Stomach (tissue), 9 donors: ENCODE data around the gene CPB1. TPM values are rescaled to one million over a fixed set of nuclear protein-coding genes. Genes with fewer than 3 reads are reported as not detected.

Source experiments
- DNase-seq, 2 donors: peaks; one replicate each; pipeline versions ENCODE4 v3.0.0 to v3.0.0-alpha.2; 2013 to 2019
- H3K27ac ChIP-seq, 5 donors: fragments of 200-600 bp in 4 of 5; sonication (generic) in 4 of 5; one replicate each; pipeline ENCODE4 v1.5.1; 2013 to 2019; ENCODE audit warnings: mild to moderate bottlenecking in 1 of 5, moderate library complexity in 1 of 5
- H3K27me3 ChIP-seq, 3 donors: fragments of 200-600 bp; sonication (generic); one replicate each; pipeline ENCODE4 v1.5.1; 2017 to 2019; ENCODE audit warnings: mixed run types in 1 of 3
- H3K36me3 ChIP-seq, 4 donors: fragments of 200-600 bp; sonication (generic); 1 replicate in 3 of 4; 2 replicates in 1 of 4; pipeline ENCODE4 v1.5.1; 2016 to 2019
- H3K4me1 ChIP-seq, 4 donors: fragments of 200-600 bp; sonication (generic); one replicate each; pipeline ENCODE4 v1.5.1; 2016 to 2019
- H3K4me3 ChIP-seq, 4 donors: fragments of 200-600 bp; sonication (generic) in 3 of 4; one replicate each; pipeline ENCODE4 v1.5.1; 2016 to 2019; ENCODE audit warnings: mild to moderate bottlenecking in 1 of 4
- H3K9me3 ChIP-seq, 4 donors: fragments of 200-600 bp; sonication (generic); one replicate each; pipeline ENCODE4 v1.5.1; 2016 to 2019
- CTCF ChIP-seq, 7 experiments: fragments of 450-650 bp in 4 of 7; fragments of 200-600 bp in 3 of 7; sonication (generic) in 3 of 7; IDR thresholded peaks; one replicate each; pipeline ENCODE4 v1.5.1; 2016 to 2019; ENCODE audit warnings: antibody characterized with exemption in 7 of 7, control low read depth in 2 of 7, mild to moderate bottlenecking in 1 of 7
- EP300 ChIP-seq: sonication (generic); formaldehyde crosslinking; IDR thresholded peaks from one replicate; pipeline ENCODE4 v1.6.1; 2017; ENCODE audit warnings: antibody characterized with exemption
- POLR2A ChIP-seq, 4 donors: fragments of 450-650 bp; IDR thresholded peaks; one replicate each; pipeline ENCODE4 v1.6.1; 2016; ENCODE audit warnings: antibody characterized with exemption in 4 of 4, control low read depth in 2 of 4, mild to moderate bottlenecking in 1 of 4, moderate library complexity in 1 of 4
- POLR2AphosphoS5 ChIP-seq, 3 donors: sonication (generic); formaldehyde crosslinking; IDR thresholded peaks; one replicate each; pipeline ENCODE4 v1.6.1; 2016; ENCODE audit warnings: antibody characterized with exemption in 3 of 3
- WGBS, 5 donors: extraction: QIAGEN DNeasy Blood & Tissue Kit in 3 of 5; methylation state at CpG; one replicate each; pipeline versions ENCODE4 v1.1.5 to v1.1.7; 2013 to 2018; 5-methylcytosine and 5-hydroxymethylcytosine counted together
- intact Hi-C: fragments of 100-400 bp; cut with DNase I; formaldehyde crosslinking; loops from one replicate; pipeline ENCODE4 v1.15.1; 2023; ENCODE audit warnings: low total_unique reads
- polyA plus RNA-seq, 3 donors: library from polyadenylated mRNA; stranded (reverse); fragments of 200-250 nt; gene quantifications; one replicate each; pipeline ENCODE4 v1.2.3, GENCODE V29; 2013
- total RNA-seq, 5 donors: library from RNA; depleted of rRNA; stranded (reverse); fragments of >200 nt; gene quantifications; one replicate each; pipeline versions ENCODE4 v1.1.0 to v1.2.3, GENCODE V29; 2014 to 2016
- donor health status: healthy with polysubstance abuse.
- donor health status: Bipolar disorder and iron deficiency.
- donor health status: healthy.

Gene CPB1
- total and polyA plus RNA-seq, 8 donors, result 0.70 to 29.2 (median 3.9) TPM; not detected in 4

DNA sequence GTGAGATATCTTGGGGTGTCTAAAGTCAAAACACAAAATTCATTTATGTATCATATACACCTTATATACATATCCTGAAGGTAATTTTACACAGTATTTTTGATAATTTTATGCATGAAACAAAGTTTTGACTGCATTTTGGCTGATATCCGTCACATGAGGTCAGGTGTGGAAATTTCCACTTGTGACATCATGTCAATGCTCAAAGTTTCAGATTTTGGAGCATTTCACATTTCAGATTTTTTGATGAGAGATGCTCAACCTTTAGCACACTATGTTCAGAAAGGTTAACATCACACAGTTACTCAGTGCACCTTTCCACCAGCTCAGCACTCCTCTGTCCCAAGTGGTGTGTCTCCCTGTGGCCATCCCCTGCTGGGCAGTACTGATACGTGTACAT is 37.7 kb upstream of the CPB1 start:
- no peaks in the 10 kb centered on the region for H3K36me3 ChIP-seq
- TF ChIP-seq POLR2A (IDR thresholded peaks at IDR 0.05) (no peak), EP300 (no peak), CTCF (IDR thresholded peaks at IDR 0.05) (no peak), POLR2AphosphoS5 (IDR thresholded peaks at IDR 0.05) (no peak)
- H3K4me1 ChIP-seq, result no peaks in the 10 kb centered on the region
- no peak for DNase-seq
- intact Hi-C loops, result no loop called here
- H3K27me3 ChIP-seq, result no peaks in the 10 kb centered on the region
- H3K4me3 ChIP-seq, result no peak overlapping the region
- 80 to 92% (median 85%) methylated on average over 2 of the region's 2 CpGs for WGBS, 5 donors
- H3K9me3 ChIP-seq, result peaks cover 0 to 8% (median 5%) of the 10 kb centered on the region in 4 donors
- no peak overlapping the region for H3K27ac ChIP-seq

DNA sequence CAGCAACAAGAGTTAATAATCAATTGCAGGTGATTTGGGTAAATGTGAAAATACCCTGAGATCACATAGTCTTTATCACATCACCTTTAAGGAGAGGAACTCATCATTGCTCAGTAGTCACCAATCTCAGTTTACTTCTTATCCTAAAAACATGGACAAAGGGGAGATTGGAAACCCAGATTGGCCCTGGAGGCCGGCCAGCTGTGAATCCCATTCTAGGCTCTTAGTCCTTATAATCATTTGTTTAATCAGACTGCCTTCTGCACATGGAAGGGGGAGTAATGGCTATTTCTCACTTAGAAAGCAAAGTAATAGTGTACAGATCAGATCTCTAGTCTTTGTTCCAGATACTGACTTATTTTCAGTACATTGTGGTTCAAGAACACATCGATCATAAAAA is 37.2 kb upstream of the CPB1 start:
- Histone ChIP-seq H3K27me3 (no peaks in the 10 kb centered on the region), H3K36me3 (no peaks in the 10 kb centered on the region), H3K4me3 (no peak overlapping the region), H3K27ac (peak overlapping the region in 2 of 5 donors; percentile 31 to 36), H3K4me1 (no peaks in the 10 kb centered on the region), H3K9me3 (peaks cover 0 to 8% (median 5%) of the 10 kb centered on the region in 4 donors)
- intact Hi-C loops, result no loop called here
- TF ChIP-seq EP300 (no peak), POLR2AphosphoS5 (IDR thresholded peaks at IDR 0.05) (no peak), POLR2A (IDR thresholded peaks at IDR 0.05) (no peak), CTCF (IDR thresholded peaks at IDR 0.05) (no peak)
- 74 to 91% (median 76%) methylated on average over 2 of the region's 2 CpGs for WGBS, 5 donors
- DNase-seq, result no peak

DNA sequence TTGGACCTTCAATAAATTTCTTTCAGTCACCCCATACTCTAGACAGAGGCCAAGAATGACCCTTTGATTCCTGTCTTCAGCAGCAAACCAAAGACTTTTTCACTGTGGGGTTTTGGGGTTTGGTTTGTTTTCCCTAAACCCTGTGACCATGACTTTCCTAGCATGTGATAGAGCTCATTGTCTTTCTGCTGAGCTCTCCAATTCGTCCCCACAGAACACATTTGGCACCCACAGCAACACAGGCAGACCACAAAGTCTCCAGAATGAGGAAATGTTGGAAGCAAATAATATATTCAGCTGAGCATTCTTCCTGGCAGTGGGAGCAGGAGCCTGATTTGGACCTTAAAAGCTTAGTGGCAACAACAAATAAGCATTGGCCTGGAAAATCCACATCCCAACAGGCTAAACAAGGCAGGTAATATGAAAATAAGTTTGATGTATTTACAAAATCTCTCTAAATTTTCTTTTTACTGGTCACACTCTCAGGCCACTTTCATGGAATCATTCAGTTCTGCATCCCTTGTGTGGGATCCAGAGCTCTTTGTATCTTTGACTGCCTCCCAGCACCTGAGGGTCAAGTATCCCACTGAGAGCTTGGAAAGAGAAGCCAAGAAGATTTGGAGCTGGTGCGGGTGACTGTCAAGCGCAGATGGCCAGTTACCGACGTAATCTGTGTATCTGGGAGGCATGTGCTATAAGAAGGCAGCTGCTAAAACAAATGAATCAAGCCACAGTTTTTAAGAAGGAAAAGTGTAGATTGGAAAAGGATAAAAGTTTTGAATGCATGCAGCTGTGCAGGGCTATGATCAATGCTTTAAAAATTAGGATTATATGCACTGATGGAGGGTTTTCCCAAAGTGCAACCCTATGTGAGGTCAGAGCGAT is 36.5 kb upstream of the CPB1 start:
- H3K27me3 ChIP-seq, result no peaks in the 10 kb centered on the region
- 59 to 73% (median 66%) methylated on average over 6 of the region's 6 CpGs for WGBS, 5 donors
- H3K4me1 ChIP-seq, result no peaks in the 10 kb centered on the region
- DNase-seq, result peak in 1 of 2 donors; percentile 64
- H3K27ac ChIP-seq, result peak overlapping the region in 2 of 5 donors; percentile 31 to 36
- intact Hi-C loops, result no loop called here
- no peak overlapping the region for H3K4me3 ChIP-seq
- peaks cover 0 to 5% (median 3%) of the 10 kb centered on the region in 4 donors for H3K9me3 ChIP-seq
- TF ChIP-seq POLR2AphosphoS5 (IDR thresholded peaks at IDR 0.05), result no peak
- no peaks in the 10 kb centered on the region for H3K36me3 ChIP-seq

GRCh38 chr3:148791920-148792319 is 35.7 kb upstream of the CPB1 start:
- H3K4me1 ChIP-seq, result no peaks in the 10 kb centered on the region
- H3K27ac ChIP-seq, result no peak overlapping the region
- H3K36me3 ChIP-seq, result no peaks in the 10 kb centered on the region
- no peaks in the 10 kb centered on the region for H3K27me3 ChIP-seq
- intact Hi-C loops, result no loop called here
- H3K9me3 ChIP-seq, result no peaks in the 10 kb centered on the region
- H3K4me3 ChIP-seq, result no peak overlapping the region
- no peak for DNase-seq
- no peak for TF ChIP-seq CTCF (IDR thresholded peaks at IDR 0.05)
- TF ChIP-seq POLR2AphosphoS5 (IDR thresholded peaks at IDR 0.05), result no peak
- no peak for TF ChIP-seq POLR2A (IDR thresholded peaks at IDR 0.05)
- TF ChIP-seq EP300, result no peak
- 93 to 100% (median 95%) methylated on average over 1 of the region's 1 CpG for WGBS, 5 donors

DNA sequence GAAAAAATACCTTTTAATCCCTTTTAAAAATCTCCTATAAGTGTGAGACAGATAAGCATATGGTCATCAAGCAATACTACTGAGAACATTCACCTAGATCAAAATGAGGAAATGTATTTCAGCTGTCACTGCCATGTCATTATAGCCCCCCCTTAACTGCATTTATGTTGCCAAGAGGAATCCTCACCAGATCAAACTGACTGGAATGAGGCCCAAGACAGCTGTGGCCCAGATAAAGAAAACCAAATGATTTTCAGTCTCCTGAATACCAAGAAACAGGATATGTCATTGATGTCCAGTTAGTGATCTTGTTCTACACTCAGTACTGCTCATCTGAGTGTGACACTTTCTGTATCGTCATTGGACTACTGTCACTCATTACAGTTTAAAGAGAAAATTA is 35.1 kb upstream of the CPB1 start:
- no peaks in the 10 kb centered on the region for H3K27me3 ChIP-seq
- no peak overlapping the region for H3K4me3 ChIP-seq
- no peak for DNase-seq
- no peak overlapping the region for H3K27ac ChIP-seq
- TF ChIP-seq EP300 (no peak), POLR2AphosphoS5 (IDR thresholded peaks at IDR 0.05) (no peak), CTCF (IDR thresholded peaks at IDR 0.05) (no peak), POLR2A (IDR thresholded peaks at IDR 0.05) (no peak)
- H3K9me3 ChIP-seq, result no peaks in the 10 kb centered on the region
- intact Hi-C loops, result no loop called here
- no peaks in the 10 kb centered on the region for H3K4me1 ChIP-seq
- H3K36me3 ChIP-seq, result no peaks in the 10 kb centered on the region
- 79 to 93% (median 91%) methylated on average over 1 of the region's 1 CpG for whole genome bisulfite sequencing, 5 donors
